Measurements from ENCODE around the gene GP5.

DNA sequence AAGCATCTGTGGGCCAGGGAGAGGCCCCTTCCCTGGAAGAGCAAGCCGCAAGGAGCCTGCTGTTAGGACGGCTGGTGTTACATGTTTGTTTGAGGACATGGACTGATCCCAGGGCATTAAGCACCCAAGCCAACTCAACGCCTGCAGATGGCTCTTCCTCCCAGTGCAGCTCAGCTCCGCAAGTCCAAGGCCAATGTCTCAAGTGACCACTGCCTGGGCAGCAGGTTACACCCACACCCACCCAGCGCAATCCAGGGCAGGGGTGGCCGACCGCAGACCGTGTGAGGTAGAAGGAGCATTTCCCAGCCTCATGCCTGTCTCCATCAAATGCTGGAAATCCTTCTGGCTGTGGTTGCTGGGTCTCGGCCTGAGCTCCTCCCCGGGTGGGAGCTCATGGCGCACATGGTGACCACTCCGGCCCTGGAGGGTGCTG is 14.5 kb downstream of the GP5 start:
- TF ChIP-seq, protein P1, sequence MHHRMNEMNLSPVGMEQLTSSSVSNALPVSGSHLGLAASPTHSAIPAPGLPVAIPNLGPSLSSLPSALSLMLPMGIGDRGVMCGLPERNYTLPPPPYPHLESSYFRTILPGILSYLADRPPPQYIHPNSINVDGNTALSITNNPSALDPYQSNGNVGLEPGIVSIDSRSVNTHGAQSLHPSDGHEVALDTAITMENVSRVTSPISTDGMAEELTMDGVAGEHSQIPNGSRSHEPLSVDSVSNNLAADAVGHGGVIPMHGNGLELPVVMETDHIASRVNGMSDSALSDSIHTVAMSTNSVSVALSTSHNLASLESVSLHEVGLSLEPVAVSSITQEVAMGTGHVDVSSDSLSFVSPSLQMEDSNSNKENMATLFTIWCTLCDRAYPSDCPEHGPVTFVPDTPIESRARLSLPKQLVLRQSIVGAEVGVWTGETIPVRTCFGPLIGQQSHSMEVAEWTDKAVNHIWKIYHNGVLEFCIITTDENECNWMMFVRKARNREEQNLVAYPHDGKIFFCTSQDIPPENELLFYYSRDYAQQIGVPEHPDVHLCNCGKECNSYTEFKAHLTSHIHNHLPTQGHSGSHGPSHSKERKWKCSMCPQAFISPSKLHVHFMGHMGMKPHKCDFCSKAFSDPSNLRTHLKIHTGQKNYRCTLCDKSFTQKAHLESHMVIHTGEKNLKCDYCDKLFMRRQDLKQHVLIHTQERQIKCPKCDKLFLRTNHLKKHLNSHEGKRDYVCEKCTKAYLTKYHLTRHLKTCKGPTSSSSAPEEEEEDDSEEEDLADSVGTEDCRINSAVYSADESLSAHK (tag by site-specific recombination; IDR thresholded peaks at IDR 0.05), result no peak
- TF ChIP-seq ZNF140 (tag by site-specific recombination; IDR thresholded peaks at IDR 0.05) (no peak), ZNF791 (tag by site-specific recombination; IDR thresholded peaks at IDR 0.05) (no peak), MZF1 (tag by site-specific recombination; IDR thresholded peaks at IDR 0.05; ENCODE audit: borderline replicate concordance) (no peak), GLI4 (tag by site-specific recombination; IDR thresholded peaks at IDR 0.05) (no peak), ZNF660 (tag by site-specific recombination; IDR thresholded peaks at IDR 0.05) (no peak), SP2 (tag by site-specific recombination; IDR thresholded peaks at IDR 0.05) (no peak)
- TF ChIP-seq, protein P2, sequence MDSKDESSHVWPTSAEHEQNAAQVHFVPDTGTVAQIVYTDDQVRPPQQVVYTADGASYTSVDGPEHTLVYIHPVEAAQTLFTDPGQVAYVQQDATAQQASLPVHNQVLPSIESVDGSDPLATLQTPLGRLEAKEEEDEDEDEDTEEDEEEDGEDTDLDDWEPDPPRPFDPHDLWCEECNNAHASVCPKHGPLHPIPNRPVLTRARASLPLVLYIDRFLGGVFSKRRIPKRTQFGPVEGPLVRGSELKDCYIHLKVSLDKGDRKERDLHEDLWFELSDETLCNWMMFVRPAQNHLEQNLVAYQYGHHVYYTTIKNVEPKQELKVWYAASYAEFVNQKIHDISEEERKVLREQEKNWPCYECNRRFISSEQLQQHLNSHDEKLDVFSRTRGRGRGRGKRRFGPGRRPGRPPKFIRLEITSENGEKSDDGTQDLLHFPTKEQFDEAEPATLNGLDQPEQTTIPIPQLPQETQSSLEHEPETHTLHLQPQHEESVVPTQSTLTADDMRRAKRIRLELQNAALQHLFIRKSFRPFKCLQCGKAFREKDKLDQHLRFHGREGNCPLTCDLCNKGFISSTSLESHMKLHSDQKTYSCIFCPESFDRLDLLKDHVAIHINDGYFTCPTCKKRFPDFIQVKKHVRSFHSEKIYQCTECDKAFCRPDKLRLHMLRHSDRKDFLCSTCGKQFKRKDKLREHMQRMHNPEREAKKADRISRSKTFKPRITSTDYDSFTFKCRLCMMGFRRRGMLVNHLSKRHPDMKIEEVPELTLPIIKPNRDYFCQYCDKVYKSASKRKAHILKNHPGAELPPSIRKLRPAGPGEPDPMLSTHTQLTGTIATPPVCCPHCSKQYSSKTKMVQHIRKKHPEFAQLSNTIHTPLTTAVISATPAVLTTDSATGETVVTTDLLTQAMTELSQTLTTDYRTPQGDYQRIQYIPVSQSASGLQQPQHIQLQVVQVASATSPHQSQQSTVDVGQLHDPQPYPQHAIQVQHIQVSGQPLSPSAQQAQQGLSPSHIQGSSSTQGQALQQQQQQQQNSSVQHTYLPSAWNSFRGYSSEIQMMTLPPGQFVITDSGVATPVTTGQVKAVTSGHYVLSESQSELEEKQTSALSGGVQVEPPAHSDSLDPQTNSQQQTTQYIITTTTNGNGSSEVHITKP (tag by site-specific recombination; IDR thresholded peaks at IDR 0.05), result no peak
- TF ChIP-seq, protein P3, sequence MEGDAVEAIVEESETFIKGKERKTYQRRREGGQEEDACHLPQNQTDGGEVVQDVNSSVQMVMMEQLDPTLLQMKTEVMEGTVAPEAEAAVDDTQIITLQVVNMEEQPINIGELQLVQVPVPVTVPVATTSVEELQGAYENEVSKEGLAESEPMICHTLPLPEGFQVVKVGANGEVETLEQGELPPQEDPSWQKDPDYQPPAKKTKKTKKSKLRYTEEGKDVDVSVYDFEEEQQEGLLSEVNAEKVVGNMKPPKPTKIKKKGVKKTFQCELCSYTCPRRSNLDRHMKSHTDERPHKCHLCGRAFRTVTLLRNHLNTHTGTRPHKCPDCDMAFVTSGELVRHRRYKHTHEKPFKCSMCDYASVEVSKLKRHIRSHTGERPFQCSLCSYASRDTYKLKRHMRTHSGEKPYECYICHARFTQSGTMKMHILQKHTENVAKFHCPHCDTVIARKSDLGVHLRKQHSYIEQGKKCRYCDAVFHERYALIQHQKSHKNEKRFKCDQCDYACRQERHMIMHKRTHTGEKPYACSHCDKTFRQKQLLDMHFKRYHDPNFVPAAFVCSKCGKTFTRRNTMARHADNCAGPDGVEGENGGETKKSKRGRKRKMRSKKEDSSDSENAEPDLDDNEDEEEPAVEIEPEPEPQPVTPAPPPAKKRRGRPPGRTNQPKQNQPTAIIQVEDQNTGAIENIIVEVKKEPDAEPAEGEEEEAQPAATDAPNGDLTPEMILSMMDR (tag by site-specific recombination; IDR thresholded peaks at IDR 0.05), result no peak
